ENCODE results near the gene GPX4.
"Not testable (repeated sequence)": the region's sequence is repeated elsewhere in the genome, so short reads cannot be mapped to it uniquely, and the experiment has no call there.

The GPX4 gene

DNA sequence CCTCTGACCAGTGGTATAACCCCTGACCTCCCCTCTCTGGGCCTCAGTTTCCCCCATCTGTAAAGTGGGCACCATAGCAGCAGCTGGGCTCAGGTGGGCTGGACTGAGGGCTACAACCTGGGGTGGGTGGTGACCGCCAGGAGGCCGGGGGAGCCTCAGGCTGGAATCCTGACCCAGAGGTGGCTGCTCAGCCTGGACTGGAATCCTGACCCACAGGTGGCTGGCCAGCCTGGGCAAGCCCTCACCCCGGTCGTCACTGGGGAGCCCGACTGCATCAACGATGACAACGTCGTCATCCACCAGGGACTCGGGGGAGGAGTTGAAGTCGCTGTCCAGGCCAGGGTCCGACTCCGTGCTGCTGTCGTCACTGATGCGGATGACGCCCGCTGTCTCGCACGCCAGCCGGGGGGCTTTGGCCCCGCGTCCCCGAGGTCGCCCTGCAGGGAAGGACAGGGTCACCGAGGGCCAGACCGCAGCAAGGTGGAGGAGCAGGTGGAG lies 10.2 kb downstream of the GPX4 start:
- DNase-seq (ENCODE audit: low read depth in 1 of 2, low spot score in 1 of 2) = no peak

DNA sequence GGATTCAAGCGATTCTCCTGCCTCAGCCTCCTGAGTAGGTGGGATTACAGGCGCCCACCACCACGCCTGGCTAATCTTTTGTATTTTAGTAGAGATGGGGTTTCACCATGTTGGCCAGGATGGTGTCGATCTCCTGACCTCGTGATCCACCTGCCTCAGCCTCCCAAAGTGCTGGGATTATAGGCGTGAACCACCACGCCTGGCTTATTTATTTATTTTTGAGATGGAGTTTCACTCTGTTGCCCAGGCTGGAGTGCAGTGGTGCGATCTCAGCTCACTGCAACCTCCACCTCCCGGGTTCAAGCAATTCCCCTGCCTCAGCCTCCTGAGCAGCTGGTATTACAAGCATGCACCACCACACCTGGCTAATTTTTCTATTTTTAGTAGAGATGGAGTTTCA lies 10.9 kb downstream of the GPX4 start:
- DNase-seq (ENCODE audit: low read depth in 1 of 2, low spot score in 1 of 2) = not testable (repeated sequence)

GRCh38 chr19:1115646-1116420 lies 12.0 kb downstream of the GPX4 start:
- no peak for DNase-seq (ENCODE audit: low read depth in 1 of 2, low spot score in 1 of 2)

GRCh38 chr19:1116726-1117581 lies 13.2 kb downstream of the GPX4 start:
- no peak for DNase-seq (ENCODE audit: low read depth in 1 of 2, low spot score in 1 of 2)

DNA sequence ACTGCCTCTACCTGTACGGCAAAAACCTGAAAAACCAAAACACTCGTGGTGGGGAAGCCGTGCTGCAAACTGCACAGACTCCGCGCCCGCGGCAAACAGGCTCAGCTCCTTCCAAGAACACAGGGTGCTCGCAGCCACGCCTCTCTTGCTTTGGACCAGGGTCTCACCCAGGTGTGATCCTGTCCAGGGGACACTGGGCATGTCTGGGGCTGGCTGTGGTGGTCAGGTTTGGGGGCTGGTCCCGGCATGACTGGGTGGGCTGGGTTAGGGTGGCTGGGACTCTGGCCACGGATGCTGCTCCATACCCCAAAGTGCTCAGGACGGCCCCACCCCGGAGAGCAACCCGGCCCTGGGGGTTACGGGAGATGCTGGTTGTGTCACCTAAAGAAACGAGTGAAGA lies 13.9 kb downstream of the GPX4 start:
- DNase-seq (ENCODE audit: low read depth in 1 of 2, low spot score in 1 of 2) = no peak

DNA sequence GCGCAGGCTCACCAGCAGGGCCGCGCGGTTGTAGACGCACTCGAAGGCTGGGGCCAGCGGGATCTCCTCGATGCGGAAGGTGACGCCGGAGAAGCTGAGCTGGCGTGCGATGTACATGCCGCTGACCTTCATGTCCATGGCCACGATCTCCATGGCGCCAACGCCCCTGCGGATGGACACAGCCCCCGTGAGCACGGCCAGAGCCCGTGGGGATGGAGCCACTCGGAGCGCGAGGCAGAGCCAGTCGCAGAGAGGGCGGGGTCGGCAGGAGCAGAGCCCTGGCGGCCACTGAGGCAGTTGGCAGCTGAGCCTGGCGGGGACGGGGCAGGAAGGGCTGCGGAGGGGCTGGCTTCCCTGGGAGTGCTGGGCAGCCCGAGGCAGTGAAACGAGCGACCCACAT lies 15.2 kb downstream of the GPX4 start:
- DNase-seq (ENCODE audit: low read depth in 1 of 2, low spot score in 1 of 2) = no peak

- DNase-seq (ENCODE audit: low read depth in 1 of 2, low spot score in 1 of 2) = no peak
Measured at GRCh38 chr19:1119475-1120217, 15.9 kb downstream of the GPX4 start.

DNA sequence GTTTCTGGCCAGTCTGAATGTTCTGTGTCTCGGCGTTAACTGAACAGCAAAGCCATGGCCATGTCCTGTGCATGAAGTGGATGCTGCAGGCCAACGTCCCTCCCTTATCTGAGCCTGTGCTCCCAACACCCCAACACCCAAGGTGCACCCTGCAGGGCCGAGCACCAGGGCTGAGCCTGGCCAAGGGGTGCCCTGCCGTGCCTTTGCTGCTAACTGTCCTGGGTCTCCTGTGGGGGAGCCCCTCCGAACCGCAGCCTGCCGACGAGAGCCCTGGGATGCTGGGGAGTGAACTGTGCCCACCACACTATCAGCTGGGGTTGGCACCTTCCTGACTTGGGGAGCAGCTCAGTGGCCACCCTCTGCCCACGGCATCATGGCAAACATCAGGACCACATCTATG lies 17.6 kb downstream of the GPX4 start:
- DNase-seq (ENCODE audit: low read depth in 1 of 2, low spot score in 1 of 2) = no peak

GRCh38 chr19:1122021-1122971 lies 18.5 kb downstream of the GPX4 start:
- no peak for DNase-seq (ENCODE audit: low read depth in 1 of 2, low spot score in 1 of 2)

DNA sequence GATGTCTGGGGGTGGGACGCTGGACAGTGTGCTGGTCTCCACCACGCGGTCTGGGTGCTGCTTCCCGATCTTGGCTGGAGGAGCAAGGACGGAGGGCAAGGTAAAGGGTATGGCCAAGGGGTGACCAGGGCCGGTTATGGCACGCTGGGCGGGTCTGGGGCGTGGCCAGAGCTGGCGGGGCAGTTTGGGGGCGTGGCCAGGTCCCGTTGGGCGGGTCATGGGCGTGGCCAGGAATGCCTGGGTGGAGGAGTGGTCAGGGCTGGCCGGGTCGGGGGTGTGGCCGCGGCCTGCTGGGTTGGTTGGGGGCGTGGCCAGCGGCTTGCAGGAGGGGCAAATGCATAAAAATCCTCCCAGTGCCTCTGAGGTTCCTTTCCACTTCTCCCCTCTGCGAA lies 19.2 kb downstream of the GPX4 start:
- no peak for DNase-seq (ENCODE audit: low read depth in 1 of 2, low spot score in 1 of 2)

GRCh38 chr19:1123381-1123780 lies 19.6 kb downstream of the GPX4 start:
- no peak for DNase-seq (ENCODE audit: low read depth in 1 of 2, low spot score in 1 of 2)

- DNase-seq (ENCODE audit: low read depth in 1 of 2, low spot score in 1 of 2) = no peak
Measured at GRCh38 chr19:1123885-1124677, 20.3 kb downstream of the GPX4 start.

- DNase-seq (ENCODE audit: low read depth in 1 of 2, low spot score in 1 of 2) = no peak
Measured at GRCh38 chr19:1125601-1126467, 22.0 kb downstream of the GPX4 start.

DNA sequence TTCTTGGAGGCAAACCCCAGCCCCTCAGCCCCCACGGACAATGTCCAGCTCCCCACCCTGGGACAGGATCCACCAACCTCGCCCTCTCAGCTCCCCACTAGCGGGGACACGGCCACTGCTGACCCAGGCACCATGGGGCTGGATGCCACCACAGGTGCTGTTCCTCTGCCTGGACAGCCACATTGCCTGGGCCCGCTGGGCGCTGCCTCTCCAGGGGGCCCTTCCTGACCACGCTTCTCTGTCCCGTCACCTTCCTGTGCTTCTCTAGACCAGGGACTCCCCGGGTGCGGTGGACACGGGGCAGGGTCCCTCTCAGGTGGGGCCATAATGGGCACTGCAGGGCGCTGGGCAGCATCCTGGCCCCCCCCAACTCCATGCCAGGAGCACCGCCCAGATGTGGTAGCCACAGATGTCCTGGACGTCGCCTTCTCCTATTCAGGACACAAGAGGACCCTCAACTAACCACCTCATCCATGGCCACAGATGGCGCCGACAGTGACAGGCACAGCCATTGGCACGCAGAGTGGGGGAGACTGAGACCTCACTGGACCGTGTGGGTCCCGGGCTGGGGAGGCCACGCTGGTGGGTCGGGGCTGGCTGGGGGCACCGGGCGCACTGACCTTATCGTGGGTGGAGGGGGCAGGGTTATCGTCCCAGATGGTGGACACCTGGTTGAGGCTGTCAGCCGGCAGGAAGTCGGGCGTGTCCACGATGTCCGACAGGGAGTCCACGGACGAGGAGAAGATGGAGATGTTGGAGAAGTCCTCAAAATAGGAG lies 23.4 kb downstream of the GPX4 start:
- no peak for DNase-seq (ENCODE audit: low read depth in 1 of 2, low spot score in 1 of 2)

DNA sequence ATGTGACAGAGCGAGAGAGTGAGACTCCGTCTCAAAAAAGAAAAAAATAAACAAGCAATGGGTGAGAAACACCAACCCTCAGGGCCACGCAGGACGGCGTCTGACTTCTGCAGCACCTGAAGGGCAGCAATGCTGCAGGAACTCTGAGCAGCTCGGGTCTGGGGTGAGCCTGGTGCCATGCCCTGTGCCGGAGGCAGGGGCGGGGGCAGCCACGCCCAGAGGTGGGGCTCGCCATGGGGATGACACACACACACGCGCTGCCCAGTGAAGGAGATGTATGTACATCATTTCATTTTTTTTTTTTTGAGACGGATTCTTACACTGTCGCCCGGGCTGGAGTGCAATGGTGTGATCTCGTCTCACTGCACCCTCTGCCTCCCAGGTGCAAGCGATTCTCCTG lies 24.3 kb downstream of the GPX4 start:
- DNase-seq (ENCODE audit: low read depth in 1 of 2, low spot score in 1 of 2) = no peak

GRCh38 chr19:1129084-1129483 lies 25.3 kb downstream of the GPX4 start:
- not testable (repeated sequence) for DNase-seq (ENCODE audit: low read depth in 1 of 2, low spot score in 1 of 2)

DNA sequence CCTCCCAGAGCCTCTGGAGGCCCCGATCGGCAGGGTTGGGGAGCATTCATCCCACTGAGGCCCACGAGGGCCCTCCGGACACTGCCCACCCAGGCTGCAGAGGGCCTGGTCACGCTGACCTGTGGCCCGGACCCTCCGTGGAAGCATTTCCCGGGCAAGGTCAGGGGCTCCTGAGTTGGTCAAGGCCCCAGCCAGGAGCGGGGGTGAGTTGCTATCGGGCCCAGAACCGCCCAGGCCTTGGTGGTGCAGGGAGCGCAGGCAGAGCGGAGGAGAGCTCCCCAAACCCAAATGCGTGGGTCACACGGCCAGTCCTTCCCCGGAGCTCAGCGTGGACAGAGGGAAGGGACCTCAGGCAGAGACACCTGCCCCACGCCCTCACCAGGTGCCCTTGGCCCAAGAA lies 25.7 kb downstream of the GPX4 start:
- DNase-seq (ENCODE audit: low read depth in 1 of 2, low spot score in 1 of 2) = no peak
